ENCODE data around the gene INTS11. TPM values are rescaled to one million over a fixed set of nuclear protein-coding genes. Genes with fewer than 3 reads are reported as not detected.

Gene INTS11
- total and polyA plus RNA-seq, 9 of the 15 experiments (the other 6 are each of a cell fraction or from before 2014, with no cell fraction given) = 3.6 to 183 (median 110) TPM

DNA sequence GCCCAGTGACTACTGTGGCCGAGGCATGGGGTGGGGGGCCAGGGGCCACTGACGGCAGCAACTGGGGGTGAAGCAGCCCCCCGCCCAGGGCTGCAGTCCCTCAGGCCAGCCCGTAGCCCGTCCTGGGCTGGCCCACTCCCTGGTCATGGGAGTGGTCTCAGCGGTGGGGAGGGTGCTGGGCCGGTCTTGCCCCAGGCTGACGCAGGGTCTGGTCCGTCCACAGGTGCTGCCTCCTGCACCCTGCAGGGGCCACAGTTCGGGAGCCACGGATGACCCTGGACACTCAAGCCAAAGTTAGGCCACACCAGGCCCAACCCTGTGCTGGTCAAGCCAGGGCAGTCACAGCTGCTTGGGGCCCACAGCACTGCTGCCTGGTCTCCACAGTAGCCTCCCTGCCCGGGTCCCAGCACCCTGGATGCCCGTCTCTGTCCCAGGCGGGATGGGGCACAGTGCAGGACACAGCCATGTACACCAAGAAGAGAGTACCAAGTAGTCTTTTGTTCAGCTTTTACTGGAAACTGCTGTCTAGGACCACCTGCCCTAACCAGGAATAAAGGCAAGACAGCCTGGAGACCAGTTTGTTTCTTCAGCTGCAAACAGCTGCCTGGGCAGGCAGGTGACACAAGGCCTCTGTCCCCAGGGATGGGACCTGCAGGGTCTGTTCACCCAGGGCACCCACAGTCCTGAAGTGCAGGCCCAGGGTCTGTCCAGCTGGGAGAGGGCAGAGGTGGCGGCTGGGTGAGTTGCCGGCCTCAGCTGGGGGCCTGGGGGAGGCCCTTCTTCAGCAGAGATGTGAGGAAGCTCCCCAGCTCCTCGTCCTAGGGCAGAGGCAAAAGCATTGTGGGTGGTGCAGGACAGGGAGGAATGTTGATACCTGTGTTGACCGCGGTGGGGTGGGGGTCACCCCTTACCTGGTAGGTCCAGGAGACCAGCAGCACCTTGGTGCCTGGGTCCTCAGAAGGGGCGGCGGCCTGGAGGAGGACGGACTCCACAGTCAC is 13.1 kb downstream of the INTS11 start (continued):
- TF ChIP-seq SUPT5H (IDR thresholded peaks at IDR 0.05) = peak; percentile 61; the same call in 1 of the 2 replicates
- peak; percentile 15 for TF ChIP-seq POLR2B (IDR thresholded peaks at IDR 0.05; ENCODE audit: low read depth, partially characterized antibody)
- peak; percentile 27; the same call in 1 of the 2 replicates for TF ChIP-seq POLR2AphosphoS5 (IDR thresholded peaks at IDR 0.05; ENCODE audit: control insufficient read depth, insufficient read depth, low read depth, low read length)

DNA sequence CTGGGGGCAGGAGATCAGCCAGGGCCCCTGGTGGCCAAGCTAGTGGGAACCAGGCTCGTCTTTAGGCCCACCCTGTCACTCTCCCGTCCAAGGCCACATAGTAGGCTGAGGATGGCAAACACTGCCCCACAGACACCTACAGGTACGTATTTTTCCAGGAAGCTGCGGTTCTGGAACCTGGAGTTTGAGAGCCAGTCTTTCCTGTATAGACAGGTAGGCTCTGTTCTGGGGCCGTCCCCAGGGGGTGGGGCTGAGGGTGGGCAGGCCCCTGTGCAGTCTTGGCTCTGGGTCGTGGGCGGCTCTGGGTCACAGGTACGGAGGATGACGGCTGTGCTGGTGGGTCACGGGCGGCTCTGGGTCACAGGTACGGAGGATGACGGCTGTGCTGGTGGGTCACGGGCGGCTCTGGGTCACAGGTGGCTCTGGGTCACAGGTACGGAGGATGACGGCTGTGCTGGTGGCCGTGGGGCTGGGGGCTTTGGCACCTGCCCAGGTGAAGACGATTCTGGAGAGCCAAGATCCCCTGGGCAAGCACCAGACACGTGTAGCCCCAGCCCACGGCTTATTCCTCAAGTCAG is 13.9 kb downstream of the INTS11 start:
- no peak overlapping the region for H2AFZ ChIP-seq (ENCODE audit: low read depth, low read length)
- peaks cover 52% of the 10 kb centered on the region for H3K79me2 ChIP-seq (ENCODE audit: control insufficient read depth, insufficient read depth, low read length)
- POLR2A ChIA-PET = interaction anchor here (0.7 to 3.5 kb wide), 5 partner anchors 9 to 59 kb away, joined by 3 to 30 read pairs (median 3); no protein-coding TSS in a partner anchor
- no peak for ATAC-seq
- no peak overlapping the region for H3K4me2 ChIP-seq (ENCODE audit: insufficient read depth, low read length)
- 82% methylated on average over 15 of the region's 21 CpGs for WGBS (ENCODE audit: insufficient coverage, low coverage, missing lambda C conversion rate)
- H3K27ac ChIP-seq (ENCODE audit: extremely low read depth, low read depth, low read length) = no peak overlapping the region
- intact Hi-C loops (cut with micrococcal nuclease) = no loop called here
- no peak for DNase-seq (ENCODE audit: extremely low read depth in 1 of 4, low spot score in 3 of 4)
- peaks cover 16% of the 10 kb centered on the region for H4K20me1 ChIP-seq (replicated peaks; ENCODE audit: control insufficient read depth, insufficient read depth, low read length)
- H3K4me3 ChIP-seq = no peak overlapping the region
- in situ Hi-C loops (cut with MboI) = no loop called here
- H3K27me3 ChIP-seq (ENCODE audit: control insufficient read depth in 2 of 2, insufficient read depth in 2 of 2, low read length in 2 of 2) = no peaks in the 10 kb centered on the region
- FAIRE-seq = no peak
- peak overlapping the region in 1 of 2 experiments; percentile 97; a peak in 2 of 4 replicates for H3K9ac ChIP-seq (ENCODE audit: insufficient read depth in 1 of 2, low read depth in 2 of 2, low read length in 2 of 2)
- H3K36me3 ChIP-seq (ENCODE audit: control insufficient read depth, insufficient read depth, low read length) = peaks cover 64% of the 10 kb centered on the region
- no TSS peak for BruUV-seq (replicated peaks)
- no peaks in the 10 kb centered on the region for H3K9me1 ChIP-seq (ENCODE audit: control insufficient read depth, insufficient read depth, low read length)
- CTCF ChIA-PET (ENCODE audit: low intra/inter-chr PET ratio) = no interaction called here
- peaks cover 29 to 96% of the 10 kb centered on the region in 2 experiments for H3K4me1 ChIP-seq (replicated peaks in 1 of 2; ENCODE audit: control insufficient read depth in 2 of 2, insufficient read depth in 2 of 2, low read length in 2 of 2)
- H3K9me3 ChIP-seq (replicated peaks; ENCODE audit: control insufficient read depth, insufficient read depth, low read depth, low read length) = no peaks in the 10 kb centered on the region
- TF ChIP-seq CEBPB (tag; IDR thresholded peaks at IDR 0.05) (no peak), PCBP1 (IDR thresholded peaks at IDR 0.05; ENCODE audit: low read depth, low read length, poor library complexity, severe bottlenecking) (no peak), LEF1 (IDR thresholded peaks at IDR 0.05) (no peak), PRPF4 (IDR thresholded peaks at IDR 0.05; ENCODE audit: insufficient read depth, low read depth, low read length, poor library complexity, severe bottlenecking) (no peak), PTRF (tag; IDR thresholded peaks at IDR 0.05) (no peak), DMBX1 (CRISPR knock-in tag; IDR thresholded peaks at IDR 0.05; ENCODE audit: borderline replicate concordance) (no peak), ZNF140 (CRISPR knock-in tag; IDR thresholded peaks at IDR 0.05) (no peak)
- TF ChIP-seq, protein P1, sequence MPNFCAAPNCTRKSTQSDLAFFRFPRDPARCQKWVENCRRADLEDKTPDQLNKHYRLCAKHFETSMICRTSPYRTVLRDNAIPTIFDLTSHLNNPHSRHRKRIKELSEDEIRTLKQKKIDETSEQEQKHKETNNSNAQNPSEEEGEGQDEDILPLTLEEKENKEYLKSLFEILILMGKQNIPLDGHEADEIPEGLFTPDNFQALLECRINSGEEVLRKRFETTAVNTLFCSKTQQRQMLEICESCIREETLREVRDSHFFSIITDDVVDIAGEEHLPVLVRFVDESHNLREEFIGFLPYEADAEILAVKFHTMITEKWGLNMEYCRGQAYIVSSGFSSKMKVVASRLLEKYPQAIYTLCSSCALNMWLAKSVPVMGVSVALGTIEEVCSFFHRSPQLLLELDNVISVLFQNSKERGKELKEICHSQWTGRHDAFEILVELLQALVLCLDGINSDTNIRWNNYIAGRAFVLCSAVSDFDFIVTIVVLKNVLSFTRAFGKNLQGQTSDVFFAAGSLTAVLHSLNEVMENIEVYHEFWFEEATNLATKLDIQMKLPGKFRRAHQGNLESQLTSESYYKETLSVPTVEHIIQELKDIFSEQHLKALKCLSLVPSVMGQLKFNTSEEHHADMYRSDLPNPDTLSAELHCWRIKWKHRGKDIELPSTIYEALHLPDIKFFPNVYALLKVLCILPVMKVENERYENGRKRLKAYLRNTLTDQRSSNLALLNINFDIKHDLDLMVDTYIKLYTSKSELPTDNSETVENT (CRISPR knock-in tag; IDR thresholded peaks at IDR 0.05) = no peak
- TF ChIP-seq, protein P2, sequence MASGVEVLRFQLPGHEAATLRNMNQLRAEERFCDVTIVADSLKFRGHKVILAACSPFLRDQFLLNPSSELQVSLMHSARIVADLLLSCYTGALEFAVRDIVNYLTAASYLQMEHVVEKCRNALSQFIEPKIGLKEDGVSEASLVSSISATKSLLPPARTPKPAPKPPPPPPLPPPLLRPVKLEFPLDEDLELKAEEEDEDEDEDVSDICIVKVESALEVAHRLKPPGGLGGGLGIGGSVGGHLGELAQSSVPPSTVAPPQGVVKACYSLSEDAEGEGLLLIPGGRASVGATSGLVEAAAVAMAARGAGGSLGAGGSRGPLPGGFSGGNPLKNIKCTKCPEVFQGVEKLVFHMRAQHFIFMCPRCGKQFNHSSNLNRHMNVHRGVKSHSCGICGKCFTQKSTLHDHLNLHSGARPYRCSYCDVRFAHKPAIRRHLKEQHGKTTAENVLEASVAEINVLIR (CRISPR knock-in tag; IDR thresholded peaks at IDR 0.05) = no peak
- TF ChIP-seq, protein P3, sequence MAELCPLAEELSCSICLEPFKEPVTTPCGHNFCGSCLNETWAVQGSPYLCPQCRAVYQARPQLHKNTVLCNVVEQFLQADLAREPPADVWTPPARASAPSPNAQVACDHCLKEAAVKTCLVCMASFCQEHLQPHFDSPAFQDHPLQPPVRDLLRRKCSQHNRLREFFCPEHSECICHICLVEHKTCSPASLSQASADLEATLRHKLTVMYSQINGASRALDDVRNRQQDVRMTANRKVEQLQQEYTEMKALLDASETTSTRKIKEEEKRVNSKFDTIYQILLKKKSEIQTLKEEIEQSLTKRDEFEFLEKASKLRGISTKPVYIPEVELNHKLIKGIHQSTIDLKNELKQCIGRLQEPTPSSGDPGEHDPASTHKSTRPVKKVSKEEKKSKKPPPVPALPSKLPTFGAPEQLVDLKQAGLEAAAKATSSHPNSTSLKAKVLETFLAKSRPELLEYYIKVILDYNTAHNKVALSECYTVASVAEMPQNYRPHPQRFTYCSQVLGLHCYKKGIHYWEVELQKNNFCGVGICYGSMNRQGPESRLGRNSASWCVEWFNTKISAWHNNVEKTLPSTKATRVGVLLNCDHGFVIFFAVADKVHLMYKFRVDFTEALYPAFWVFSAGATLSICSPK (IDR thresholded peaks at IDR 0.05; ENCODE audit: borderline replicate concordance) = no peak

All from K562 (cell line).